Right forelimb (tissue), 1 donor: ENCODE measurements around the gene PRDM13.
"Not testable (repeated sequence)": the region's sequence is repeated elsewhere in the genome, so short reads cannot be mapped to it uniquely, and the experiment has no call there.

Experiments used
- DNase-seq: peaks from one replicate; pipeline ENCODE4 v3.0.0-alpha.2; 2018

Gene PRDM13

DNA sequence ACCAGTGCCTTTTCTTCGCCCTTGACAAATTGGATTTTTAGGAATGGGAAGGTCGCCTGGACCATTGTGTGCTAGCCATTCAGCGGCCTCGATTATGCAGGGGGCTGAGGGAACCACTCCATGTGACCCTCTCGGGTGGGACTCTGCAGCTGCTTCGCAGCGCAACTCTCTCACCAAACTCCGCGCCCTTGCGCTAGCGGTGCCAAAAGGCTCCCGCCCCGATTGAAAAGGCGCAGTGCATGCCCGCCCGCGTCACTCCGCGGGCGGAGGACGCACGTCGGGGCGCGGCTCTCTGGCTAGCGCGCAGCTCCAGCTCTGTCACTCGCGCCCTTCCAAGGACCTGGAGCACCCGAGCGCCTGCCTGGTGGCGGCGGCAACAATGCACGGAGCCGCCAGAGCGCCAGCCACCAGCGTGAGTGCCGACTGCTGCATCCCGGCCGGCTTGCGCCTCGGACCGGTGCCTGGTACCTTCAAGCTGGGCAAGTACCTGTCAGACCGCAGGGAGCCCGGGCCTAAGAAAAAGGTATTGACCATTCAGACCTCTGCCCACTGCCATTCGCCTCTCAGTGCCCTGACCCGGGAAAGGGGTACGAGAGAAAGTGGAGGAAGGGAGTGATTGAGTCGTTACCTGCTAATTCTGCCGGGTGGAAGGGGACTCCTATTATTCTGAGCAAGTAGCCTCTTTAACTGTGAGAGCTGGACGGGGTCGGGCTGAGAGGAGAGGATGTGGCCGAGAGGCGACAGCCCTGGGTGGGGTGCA is at the start of gene PRDM13:
PRDM13 (plus strand) TSS at position 178 of the 760 bp plus-strand sequence; CDS start at position 380, 202 bp downstream.
- DNase-seq = no peak

DNA sequence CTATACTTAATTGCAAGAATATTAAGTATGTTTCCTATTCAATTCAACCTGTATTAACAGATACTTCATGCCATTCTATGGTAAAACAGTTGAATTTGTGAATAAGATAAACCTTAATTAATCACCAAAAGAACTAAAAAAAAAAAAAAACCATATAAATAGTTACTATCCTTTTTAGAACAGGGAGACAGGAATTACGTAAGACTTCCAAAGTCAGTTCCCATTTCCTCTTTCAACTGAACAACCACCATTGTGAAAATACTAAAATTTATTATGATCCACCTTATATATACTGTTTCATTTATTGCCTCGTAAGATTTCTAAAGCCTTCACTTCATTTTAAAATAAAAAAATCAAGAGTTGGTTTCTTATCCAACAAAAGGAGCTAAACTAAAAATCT is 47.6 kb upstream of the PRDM13 start:
- no peak for DNase-seq

DNA sequence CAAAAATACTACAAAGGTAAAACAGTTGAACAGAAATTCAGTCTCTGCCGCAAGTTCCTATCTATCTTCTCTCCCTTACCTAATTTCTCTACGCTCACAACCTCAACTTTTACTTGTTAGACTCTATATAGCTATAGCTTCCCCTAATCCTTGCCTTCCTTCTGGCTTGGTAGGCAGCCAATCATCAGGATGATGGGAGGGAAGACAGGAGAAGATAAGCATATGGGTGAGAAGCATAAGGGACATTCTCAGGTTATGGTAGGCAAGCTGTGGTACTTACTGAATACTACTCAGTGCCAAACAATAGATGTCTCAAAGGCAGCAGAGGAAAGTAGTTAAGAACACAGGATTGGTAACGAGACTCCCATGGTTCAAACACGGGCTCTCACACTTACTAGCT is 46.0 kb upstream of the PRDM13 start:
- DNase-seq = no peak

DNA sequence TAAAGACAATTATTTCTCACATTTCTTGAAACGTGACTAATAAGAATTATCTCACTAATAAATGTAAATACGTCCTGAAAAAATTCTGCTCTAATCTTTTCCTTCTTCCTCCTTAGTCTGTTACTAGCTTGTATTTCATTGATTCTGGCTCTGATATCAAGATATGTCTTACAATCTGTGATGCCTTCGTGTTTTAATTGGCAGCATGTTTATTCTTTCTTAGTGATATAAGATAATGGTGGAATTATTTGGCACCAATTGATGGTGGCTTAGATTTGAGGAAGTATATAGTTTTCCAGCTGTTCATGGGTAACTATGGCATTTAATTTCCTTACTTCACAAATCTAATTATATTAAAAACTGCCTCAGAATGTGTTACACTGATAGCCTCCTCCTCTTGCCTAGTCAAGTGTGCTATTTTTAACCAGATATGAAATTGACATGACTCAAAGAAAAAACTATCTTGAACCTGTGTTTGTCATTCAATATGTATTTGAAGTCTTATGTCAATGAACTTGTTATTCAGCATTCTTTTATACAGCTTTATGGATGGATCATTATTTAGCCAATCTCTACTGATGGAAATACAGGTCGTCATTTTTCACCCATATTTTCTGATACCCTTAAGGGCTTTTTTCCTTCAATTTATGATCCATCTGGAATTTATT is 43.4 kb upstream of the PRDM13 start:
- no peak for DNase-seq

DNA sequence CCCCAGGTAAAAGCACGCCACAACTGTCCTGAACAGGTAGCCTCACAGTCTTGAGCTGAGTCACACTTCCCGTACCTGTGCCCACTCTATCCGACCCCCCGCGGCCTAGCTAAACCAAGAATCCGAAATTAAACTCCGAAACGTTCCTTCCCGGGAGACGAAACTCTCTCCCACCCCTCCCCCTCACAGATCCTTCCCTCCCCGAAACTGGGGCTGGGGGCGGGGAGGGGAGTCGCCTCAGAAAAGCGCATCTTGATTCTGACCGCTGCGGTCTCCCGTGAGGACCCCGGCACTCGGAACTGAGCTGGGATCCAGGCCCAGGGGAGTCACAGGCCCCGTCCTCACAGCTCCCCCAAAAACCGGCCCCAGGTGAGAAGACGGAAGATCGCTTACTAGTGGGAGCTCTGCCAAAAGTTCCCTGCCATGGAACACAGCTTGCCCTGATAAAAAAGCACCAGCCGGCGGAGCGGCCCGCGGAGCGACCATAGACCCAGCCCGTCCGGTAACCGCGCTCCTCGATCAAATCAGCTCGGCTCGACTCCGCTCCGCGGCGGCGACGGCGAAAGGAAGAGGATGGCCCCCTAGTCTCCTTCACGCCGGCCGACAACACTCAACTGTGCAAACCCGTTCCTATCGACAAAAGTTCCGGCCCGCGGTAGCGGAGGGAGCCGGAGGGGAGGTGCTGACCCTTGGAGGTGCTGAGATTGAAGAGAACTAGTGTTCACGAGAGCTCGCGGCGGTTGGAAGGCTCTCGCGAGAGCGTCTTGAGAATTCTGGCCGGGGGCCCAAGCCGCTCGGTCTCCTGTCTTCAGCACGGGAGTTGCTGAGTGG is 38.3 kb upstream of the PRDM13 start, which contains the start of gene CCNC:
CCNC (minus strand) TSS at position 558 of the 831 bp plus-strand sequence; CDS start at position 425, 133 bp downstream.
- peak; percentile 97 for DNase-seq

DNA sequence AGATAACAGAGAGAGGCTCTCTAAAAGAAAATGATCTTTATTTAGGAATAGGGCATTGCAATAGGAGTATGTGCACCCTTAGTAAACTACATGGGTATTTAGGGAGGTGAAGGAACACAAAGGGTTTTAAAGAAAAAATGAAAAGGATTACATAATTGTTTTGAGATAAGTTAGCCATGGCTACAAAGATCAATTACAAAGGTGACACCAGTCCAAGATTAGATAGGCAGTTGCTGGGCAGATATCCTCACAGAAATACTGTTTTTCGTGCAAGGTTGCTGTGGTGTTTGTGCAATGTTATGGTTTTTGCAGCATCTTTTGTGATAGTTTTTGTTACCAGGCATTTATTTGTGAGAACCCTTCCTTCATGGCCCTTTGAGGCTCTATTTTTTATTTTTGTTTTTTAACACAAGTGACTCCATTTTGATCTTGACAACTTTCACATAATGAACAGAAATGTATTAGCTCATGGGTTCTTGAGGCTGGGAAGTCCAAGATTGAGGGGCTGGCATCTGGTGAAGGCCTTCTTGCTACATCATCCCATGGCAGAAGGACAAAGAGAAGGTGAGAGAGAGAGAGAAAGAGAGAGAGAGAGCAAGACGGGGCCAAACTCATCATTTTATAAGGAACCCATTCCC is 32.5 kb upstream of the PRDM13 start:
- no peak for DNase-seq

DNA sequence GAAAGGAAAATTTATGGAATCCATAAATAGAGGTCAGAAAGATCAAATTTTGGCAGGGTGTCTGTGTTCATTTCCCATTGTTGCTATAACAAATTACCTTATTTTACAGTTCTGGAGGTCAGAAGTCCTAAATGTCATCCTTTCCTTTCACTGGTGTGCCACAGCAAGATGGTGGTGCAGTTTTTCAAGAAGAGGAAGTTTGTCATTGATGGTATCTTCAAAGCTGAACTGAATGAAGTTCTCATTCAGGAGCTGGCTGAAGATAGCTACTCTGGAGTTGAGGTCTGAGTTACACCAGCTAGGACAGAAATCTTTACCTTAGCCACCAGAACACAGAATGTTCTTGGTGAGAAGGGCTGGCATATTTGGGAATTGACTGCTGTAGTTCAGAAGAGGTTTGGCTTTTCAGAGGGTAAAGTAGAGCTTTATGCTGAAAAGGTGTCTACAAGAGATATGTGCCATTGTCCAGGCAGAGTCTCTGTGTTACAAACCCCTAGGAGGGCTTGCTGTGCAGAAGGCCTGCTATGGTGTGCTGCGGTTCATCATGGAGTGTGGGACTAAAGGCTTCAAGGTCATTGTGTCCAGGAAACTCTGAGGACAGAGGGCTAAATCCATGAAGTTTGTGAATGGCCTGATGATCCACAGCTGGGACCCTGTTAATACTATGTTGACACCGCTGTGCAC is 30.9 kb upstream of the PRDM13 start:
- no peak for DNase-seq

DNA sequence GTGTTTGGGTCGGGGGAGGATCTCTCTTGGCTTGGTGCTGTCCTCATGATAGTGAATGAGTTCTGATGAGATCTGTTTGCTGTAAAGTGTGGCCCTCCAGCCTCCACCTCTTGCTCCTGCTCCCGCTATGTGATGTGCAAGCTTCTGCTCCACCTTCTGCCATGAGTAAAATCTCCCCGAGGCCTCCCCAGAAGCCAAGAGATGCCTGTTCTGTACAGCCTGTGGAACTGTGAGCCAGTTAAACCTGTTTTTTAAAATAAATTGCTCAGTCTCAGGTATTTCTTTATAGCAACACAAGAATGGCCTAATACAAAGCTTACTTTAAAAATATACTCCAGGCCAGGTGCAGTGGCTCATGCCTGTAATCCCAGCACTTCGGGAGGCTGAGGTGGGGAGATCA is 26.9 kb upstream of the PRDM13 start:
- DNase-seq = no peak

DNA sequence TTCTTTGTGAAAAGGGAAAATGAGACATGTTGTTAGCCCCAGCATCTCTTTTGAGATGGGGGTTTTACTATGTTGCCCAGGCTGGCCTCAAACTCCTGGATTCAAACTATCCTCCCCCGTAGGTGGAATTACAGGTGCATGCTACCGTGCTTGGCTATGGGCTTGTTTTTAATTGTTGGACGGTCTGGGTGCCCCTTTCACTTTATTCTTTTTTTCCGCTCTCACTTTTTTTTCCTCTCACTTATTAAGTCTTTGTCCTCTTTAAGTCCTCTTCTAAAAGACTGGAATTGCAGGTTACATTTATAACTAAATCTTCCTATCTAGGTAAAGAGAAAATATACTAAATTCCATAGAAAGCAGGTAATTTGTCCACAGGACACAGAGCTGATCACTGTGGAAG is 18.8 kb upstream of the PRDM13 start:
- DNase-seq = no peak

DNA sequence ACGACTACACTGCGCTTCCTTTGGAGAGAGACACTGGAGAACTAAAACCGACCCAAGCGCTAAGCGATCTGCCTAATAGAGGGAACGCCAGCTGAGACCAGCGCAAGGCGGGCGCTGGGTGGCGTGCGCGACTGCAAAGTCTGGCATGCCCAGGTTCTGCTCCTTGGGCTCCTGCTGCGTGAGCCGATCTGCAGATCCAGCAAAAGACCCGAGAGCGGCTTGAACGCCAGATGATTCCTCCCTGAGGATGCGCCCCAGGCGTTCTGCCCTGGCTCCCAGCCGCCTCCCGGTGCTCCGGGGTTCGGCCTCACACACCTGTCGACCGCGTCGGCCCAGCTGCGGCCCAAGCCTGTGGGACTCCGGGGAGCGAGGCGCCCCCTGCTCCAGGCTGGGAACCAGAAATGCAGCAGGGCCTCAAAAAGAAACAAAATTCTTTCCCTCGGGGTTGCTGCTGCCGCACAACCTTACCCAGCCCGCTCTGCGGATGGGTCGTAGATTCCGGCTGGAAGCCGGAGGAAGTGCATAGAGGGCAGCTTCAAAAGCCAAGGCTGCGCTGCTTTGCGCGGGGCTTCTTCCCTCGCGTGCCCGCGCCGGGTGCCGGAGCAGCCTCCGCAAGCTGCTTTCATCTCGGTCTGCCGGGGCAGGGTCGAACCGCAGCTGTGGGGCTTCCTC is 17.9 kb upstream of the PRDM13 start:
- peak; percentile 77 for DNase-seq

DNA sequence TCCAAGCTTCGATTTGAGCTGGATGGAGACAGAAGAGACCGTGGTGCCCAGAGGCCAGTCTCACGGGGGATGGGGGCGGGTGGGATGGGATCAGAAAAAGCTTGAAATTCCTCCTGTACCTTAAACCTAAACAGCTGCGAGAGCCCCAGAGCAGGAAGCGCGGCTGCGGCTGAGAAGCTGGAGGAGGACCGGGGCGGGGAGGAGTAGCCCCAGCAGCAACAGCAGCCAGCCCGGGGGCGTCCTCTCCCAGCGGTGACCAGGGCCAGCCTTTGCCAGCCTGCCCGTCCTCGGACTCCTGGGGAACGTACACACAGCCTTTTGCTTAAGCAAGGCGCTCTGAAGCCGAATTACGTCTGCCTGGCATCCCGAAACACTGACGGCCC is 17.4 kb upstream of the PRDM13 start:
- DNase-seq = no peak

DNA sequence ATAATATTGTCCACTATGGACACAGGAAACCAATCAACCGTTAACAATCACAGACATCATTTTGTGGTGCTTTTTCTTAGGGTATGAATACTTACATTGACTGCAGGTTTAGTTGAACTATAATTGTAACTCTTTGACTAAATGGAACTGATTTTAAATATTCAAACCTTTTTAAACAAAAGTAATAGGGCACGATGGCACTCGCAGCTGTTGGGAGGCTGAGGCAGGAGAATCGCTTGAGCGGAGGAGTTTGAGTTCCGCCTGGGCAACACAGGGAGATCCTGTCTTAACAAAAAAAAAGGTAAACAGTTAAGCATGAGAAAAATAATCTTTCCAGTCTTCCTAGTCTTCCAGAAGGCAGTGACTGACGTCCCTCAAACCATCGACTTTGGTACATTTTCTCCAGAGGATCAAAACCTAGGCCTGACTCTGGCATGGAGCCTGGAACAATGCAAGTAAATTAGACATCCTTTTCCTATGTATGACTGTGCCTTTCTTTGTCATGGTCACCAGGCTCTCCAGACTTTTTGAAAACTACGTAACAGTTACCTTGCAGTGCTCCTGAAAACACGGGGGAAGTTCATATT is 16.6 kb upstream of the PRDM13 start:
- DNase-seq = no peak

DNA sequence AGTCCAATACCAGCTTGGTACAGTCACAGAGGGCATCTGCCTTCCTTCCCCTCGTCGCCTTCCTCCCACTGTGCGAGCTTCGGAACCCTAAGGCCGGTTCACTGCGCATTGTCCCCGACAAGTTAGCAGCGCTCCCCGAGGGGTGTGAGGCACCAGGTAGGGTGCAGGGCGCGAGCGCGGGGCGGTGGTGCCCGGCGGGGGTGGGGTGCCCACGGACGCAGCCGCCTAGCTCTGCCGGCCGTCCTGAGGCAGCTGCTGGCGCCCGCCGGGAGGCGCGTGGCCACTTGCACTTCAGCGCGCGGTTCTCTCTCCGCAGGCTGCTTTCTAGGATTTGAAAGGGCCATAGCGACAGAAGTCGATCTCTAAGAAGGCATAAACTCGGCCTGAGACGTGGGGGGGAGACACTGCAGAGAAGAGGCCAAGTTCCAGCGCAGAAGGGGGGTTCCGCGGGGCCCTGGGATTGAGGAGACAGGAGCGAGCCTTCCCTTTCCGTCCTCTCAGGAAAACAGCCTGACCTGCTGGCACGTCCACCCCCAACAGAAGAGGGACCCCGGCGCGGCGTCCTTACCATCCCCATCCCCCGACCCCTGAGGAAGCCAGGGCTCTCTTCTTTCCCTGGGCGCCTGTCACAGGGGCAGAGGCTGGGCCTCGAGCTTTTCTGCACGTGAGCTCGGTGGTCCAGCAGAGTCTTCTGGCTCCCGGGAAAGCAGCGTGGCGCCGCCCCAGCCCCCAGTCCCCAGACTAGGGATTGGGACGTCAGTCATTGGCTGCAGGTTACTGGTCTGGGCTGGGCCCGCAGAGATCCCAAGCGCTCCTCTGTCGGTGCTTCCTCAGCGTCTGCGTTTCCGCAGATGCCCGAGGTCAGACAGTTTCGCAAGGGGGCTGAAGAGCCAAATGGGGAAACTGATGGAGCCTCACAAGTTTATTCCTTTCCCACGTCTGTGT is 15.6 kb upstream of the PRDM13 start:
- DNase-seq = no peak

DNA sequence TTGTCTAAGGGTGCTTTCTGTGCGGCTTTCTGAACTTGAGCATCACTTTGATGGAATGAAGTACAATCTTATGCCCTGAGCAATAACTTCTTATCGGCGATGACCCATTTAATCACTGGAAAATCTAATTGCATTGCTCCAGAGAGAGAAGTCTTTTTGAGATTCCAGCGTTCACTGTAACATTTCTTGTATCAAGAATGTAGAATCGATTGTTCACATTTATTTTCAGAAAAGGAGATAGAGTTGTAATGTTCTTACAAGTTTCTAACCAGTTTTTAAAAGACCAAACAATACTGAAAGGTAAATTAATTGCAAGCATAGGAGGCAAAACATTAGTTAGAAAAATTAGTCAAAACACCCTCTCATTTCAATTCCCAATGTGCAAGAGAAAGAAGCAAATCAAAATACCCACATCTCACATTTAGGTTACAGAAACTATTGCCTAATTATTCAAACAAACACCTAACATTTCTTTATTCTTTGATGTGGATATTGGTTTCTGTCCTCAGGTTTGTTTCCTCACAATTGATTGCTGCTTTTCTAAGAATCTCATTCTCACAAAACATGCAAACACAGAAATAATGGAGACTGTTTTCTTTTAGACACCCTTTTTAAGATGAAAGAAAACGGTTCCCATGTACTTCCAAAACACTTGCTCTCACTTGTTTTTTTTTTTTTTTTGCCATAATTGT is 14.8 kb upstream of the PRDM13 start:
- DNase-seq = no peak

DNA sequence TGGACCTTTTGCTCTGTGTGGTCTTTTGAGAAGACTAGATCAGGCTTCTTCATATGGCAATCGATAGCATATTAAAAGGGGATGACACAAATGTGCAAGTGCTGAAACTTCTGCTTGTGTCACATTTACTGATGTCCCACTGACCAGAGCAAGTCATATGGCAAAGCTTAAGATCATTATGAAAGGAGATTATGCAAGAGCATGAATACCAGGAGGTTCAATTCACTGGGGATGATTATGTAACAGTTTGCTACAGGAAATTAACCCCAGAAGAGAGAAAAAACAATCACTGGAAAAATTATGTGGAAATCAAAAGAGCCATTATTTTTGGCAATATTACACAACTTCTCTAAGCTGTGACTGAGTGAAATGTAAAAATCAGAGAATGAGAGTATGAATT is 13.7 kb upstream of the PRDM13 start:
- DNase-seq = no peak

DNA sequence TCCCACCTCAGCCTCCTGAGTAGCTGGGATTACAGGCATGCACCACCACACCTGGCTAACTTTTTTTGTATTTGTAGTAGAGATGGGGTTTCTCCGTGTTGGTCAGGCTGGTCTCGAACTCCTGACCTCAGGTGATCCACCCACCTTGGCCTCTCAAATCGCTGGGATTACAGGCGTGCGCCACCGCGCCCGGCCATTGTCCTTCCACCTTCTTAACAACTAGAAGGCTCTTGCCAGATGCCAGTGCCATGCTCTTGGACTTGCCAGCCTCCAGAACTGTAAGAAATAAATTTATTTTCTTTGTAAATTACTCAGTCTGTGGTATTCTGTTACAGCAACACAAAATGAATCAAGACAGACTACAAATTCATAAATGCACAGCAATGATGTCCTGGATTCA is 11.9 kb upstream of the PRDM13 start:
- DNase-seq = not testable (repeated sequence)

DNA sequence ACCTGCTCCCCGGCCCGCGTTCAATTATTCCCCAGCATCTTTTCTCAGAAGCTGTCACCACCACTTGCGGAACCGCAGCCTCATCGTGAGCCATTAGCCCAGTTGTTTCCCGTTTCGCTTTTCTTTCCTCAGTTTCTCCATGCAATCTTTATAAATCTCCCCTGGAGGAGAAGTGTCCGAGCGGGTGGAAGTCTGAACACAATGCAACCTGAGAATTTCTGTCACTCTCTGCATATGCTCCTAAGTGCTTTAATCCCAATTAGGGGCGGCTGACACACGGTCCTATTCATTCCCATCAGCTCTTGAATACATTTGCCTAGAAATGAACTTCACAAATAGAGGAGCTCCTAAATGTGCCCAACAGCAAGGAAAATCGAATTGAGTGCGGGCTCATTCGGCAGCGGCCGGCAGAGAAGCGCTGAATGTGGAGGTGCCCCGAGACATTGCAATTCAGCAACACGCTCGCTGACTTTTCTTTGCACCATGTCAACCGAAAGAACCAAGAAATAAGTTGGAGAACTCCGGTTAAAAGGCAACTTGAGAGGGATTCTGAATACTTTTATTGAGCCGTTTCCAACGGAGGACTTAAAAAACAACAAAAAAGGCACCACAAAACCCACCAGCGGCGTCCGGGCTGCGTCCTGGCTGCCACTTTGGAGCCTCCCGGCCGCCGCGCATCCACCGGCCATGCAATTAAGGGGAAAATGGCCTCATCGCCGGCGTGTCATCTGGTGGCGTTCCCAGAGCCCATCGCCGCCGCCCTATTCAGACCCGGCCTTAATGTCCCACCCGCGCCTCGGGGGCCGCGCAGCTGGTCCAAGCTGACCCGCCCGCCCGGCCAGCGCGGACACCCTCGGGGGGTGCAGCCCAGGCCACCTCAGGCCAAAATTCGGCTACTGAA is 3.9 kb upstream of the PRDM13 start:
- peak; percentile 50 for DNase-seq

DNA sequence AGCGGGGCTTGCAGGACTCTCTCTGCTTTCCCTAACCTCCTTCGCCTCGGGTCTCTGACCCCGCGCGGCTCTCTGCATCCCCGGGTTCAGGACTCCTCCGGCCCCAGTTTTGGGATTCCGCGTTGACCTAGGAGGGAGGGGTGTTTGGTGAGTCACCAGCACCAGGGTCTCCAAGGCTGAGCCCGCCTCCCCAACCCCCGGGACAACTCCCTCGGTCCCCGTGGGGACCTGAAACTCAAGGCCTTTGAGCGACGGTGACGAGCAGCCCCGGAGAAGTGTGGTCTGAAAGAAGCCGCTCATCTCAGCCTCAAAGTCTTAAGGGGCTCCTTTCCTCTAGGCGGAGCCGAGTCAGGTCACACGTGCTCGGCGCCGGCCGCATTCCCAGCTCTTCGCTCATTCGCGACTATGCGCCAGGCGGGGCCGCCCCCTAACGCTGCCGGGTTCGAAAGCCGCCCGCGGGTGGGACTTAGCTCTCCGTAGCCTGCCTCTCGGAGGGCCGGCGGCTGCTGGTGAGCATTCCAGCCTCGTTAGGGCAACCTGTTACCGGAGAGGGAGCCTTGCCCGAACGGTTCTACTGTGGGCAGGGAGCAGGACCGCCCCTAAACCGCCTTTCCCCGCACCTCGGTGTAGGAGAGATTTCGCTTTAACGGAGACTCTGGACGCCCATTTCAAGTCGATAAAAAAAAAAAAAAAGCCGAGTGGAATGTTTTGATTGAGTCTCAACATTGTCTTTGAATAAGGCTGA is 3.0 kb upstream of the PRDM13 start:
- peak; percentile 69 for DNase-seq
